T-helper 17 cell (primary cell): Measurements from ENCODE around the gene FBXO17. TPM values are rescaled to one million over a fixed set of nuclear protein-coding genes. Genes with fewer than 3 reads are reported as not detected.
A peak's percentile ranks its signal among the peaks of the same experiment; 100 is the strongest.

Experiments used
- ATAC-seq: fragments of 150-1000 bp; cut with Tn5 transposase; 2 replicates; pipeline ENCODE4 v1.10.0; 2021; ENCODE audit warnings: mild to moderate bottlenecking, moderate library complexity
- DNase-seq, 3 donors: peaks; one replicate each; pipeline versions ENCODE4 v3.0.0 to v3.0.0-alpha.2; 2020 to 2021
- H3K9me3 ChIP-seq: one replicate; pipeline ENCODE4 v1.7.0; 2013; ENCODE audit warnings: low read length, mild to moderate bottlenecking; ENCODE audit not compliant: control insufficient read depth, poor library complexity, severe bottlenecking
- H3K27ac Mint-ChIP-seq: one replicate; pipeline ENCODE4 v1.8.0; 2022; ENCODE audit warnings: mild to moderate bottlenecking, moderate library complexity, mixed read lengths
- H3K27me3 Mint-ChIP-seq: one replicate; pipeline ENCODE4 v1.8.0; 2022; ENCODE audit warnings: mixed read lengths
- H3K36me3 Mint-ChIP-seq: one replicate; pipeline ENCODE4 v1.8.0; 2022; ENCODE audit warnings: low read depth, mixed read lengths
- H3K4me1 Mint-ChIP-seq: one replicate; pipeline ENCODE4 v1.8.0; 2022; ENCODE audit warnings: mild to moderate bottlenecking, mixed read lengths
- H3K4me3 Mint-ChIP-seq: one replicate; pipeline ENCODE4 v1.8.0; 2022; ENCODE audit warnings: mild to moderate bottlenecking, moderate library complexity, mixed read lengths
- total RNA-seq, 4 donors: library from RNA in 2 of 4; stranded (reverse) in 2 of 4; gene quantifications; one replicate each; pipeline ENCODE4 v1.2.3 and lab custom pipeline; 2022 to 2026

Gene FBXO17
- total RNA-seq, 2 donors from 2014 or later, result 0.16 TPM; not detected in 1

- DNase-seq, result peak; percentile 94 to 99 (median 97)
- peak within 1 kb of the TSS; percentile 97 for H3K27ac Mint-ChIP-seq
- no peaks in the 10 kb centered on the region for H3K9me3 ChIP-seq
- peaks cover 10% of the 10 kb centered on the region for H3K36me3 Mint-ChIP-seq
- H3K4me3 Mint-ChIP-seq, result peak within 1 kb of the TSS; percentile 97
- ATAC-seq, result peak; percentile 89
- peaks cover 44% of the 10 kb centered on the region for H3K4me1 Mint-ChIP-seq
- no peaks in the 10 kb centered on the region for H3K27me3 Mint-ChIP-seq
These were observed 75.9 kb downstream of the FBXO17 start, which contains the start of the genes NFKBIB and SIRT2 for GRCh38 chr19:38899447-38900201. Gene NFKBIB (plus strand): TSS chr19:38899969. CDS start chr19:38900033, 64 bp downstream. Gene SIRT2 (minus strand): TSS chr19:38899618. CDS start chr19:38899521, 97 bp downstream.

- no peak for DNase-seq
- H3K27ac Mint-ChIP-seq, result peak overlapping the region; percentile 97
- H3K4me1 Mint-ChIP-seq, result peaks cover 38% of the 10 kb centered on the region
These were observed 76.6 kb downstream of the FBXO17 start for GRCh38 chr19:38898788-38899446.

DNA sequence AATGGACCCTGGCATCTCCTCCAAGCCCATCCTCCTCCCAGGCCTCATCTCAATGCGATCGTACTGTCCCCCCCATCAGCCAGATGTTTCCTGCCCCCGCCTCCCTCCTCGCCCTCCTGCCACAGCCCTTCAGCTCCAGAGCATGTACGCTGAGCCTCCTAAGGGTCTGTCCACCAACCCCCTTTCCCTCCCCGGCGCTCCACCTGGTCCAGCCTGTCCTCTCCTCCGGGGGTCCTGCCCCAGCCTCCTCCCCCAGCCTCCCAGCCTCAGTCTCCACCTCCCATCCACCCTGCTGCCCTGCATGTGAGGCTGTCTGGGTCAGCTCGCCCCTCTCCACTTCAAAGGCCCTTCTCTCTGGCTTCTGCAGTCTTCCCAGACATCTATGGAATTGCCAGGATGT, 80.6 kb downstream of the FBXO17 start:
- Mint-ChIP-seq H3K27me3 (no peaks in the 10 kb centered on the region), H3K36me3 (peaks cover 5% of the 10 kb centered on the region), H3K4me3 (no peak overlapping the region), H3K27ac (peak overlapping the region; percentile 11), H3K4me1 (peaks cover 21% of the 10 kb centered on the region)
- no peaks in the 10 kb centered on the region for H3K9me3 ChIP-seq
- ATAC-seq (no peak), DNase-seq (no peak)

More at GRCh38 chr19:38898788-38899446, 76.6 kb downstream of the FBXO17 start:
- ATAC-seq, result peak; percentile 7
- Mint-ChIP-seq H3K36me3 (peaks cover 7% of the 10 kb centered on the region), H3K4me3 (peak overlapping the region; percentile 97), H3K27me3 (no peaks in the 10 kb centered on the region)
- H3K9me3 ChIP-seq, result no peaks in the 10 kb centered on the region

DNA sequence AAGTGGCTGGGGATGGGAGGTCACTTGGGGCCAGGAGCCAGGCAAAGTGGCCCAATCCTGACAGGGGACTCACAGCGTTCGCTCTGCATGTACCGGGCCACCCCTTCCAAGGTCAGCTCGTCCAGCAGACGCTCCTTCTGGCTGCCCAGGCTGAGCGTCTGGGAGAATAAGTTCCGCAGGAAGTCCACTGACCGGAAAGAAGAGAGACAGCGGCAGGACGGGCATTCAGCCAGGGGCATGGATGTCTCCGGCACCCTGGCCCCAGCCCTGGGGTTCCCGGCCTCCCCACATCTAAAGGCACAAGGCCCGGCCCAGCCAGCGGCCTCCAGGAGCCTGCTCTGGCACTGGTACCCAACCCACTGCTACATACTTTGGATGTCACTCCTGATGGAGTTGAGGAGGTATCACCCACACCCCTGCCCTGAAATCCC, 82.2 kb downstream of the FBXO17 start:
- DNase-seq (no peak), ATAC-seq (no peak)
- Mint-ChIP-seq H3K4me1 (peaks cover 9% of the 10 kb centered on the region), H3K36me3 (peaks cover 2% of the 10 kb centered on the region), H3K4me3 (no peak overlapping the region), H3K27ac (no peak overlapping the region), H3K27me3 (no peaks in the 10 kb centered on the region)
- no peaks in the 10 kb centered on the region for H3K9me3 ChIP-seq

DNA sequence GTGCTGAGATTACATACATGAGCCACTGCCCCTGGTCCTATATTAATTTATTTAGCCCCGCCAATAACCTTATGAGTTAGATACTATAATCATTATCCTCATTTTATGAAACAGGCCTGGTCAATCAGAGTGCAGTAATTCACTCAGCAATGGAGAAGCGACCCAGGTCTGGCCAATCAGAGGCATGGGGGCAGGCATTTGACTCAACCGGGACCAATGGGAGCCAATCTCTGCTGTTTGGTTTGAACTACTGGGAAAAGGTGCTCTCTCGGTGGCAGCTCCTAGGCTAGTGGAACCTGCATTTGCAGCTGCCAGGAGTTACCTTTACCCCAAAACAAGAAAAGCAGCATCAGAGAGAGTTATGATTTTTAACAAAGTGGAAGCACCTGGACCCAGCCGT, 82.7 kb downstream of the FBXO17 start:
- H3K4me3 Mint-ChIP-seq, result no peak overlapping the region
- peaks cover 7% of the 10 kb centered on the region for H3K4me1 Mint-ChIP-seq
- H3K27ac Mint-ChIP-seq, result no peak overlapping the region
- H3K27me3 Mint-ChIP-seq, result no peaks in the 10 kb centered on the region
- no peak for ATAC-seq
- no peaks in the 10 kb centered on the region for H3K9me3 ChIP-seq
- peaks cover 2% of the 10 kb centered on the region for H3K36me3 Mint-ChIP-seq
- DNase-seq, result no peak

DNA sequence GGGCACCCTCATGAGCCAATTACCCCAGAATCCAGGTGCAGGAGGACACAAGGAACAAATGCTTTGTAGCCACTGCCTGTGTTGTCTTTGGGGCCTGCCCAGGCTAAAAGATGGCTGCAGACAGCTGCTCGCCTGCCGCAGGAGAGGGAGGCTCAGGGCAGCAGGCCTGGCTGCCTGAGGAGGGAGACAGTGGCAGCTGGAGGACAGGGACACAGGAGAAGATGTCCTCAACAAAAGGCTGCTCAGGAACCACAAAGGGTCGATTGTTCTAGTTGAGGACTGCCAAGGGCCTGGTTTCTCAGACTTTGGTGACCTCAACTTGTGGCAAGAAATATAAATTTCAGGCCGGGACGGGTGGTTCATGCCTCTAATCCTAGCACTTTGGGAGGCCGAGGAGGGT, 83.8 kb downstream of the FBXO17 start:
- Mint-ChIP-seq H3K27ac (peak overlapping the region; percentile 2), H3K4me1 (peaks cover 4% of the 10 kb centered on the region), H3K36me3 (no peaks in the 10 kb centered on the region), H3K27me3 (no peaks in the 10 kb centered on the region), H3K4me3 (no peak overlapping the region)
- ATAC-seq (no peak), DNase-seq (no peak)
- no peaks in the 10 kb centered on the region for H3K9me3 ChIP-seq

Other genes starting within 250 kb of the FBXO17 start
- 1 to 10 TPM; 6.8 to 9.0 TPM for gene CAPN12, start 231.3 kb downstream of the FBXO17 start, total RNA-seq
- not detected for gene LGALS7, start 202.2 kb downstream of the FBXO17 start, total RNA-seq
- not detected for gene LGALS7B, start 186.5 kb downstream of the FBXO17 start, total RNA-seq
- gene LGALS4, start 162.8 kb downstream of the FBXO17 start, total RNA-seq, result 1 to 10 TPM; 1.7 to 2.4 TPM
- gene ECH1, start 143.9 kb downstream of the FBXO17 start, total RNA-seq, result 10 to 100 TPM; 75.5 to 95.8 TPM
- 100 to 1,000 TPM; 477 to 480 TPM for gene HNRNPL, start 125.8 kb downstream of the FBXO17 start, total RNA-seq
- 10 to 100 TPM; 46.0 to 50.6 TPM for gene RINL, start 97.5 kb downstream of the FBXO17 start, total RNA-seq
- 10 to 100 TPM; 68.7 to 68.9 TPM for gene SIRT2, start 76.1 kb downstream of the FBXO17 start, total RNA-seq
- gene NFKBIB, start 75.8 kb downstream of the FBXO17 start, total RNA-seq, result 10 to 100 TPM; 49.3 to 63.8 TPM
- gene CCER2, start 63.6 kb downstream of the FBXO17 start, total RNA-seq, result 1 to 10 TPM in 1 of 2 donors, not detected in 1; 1.3 TPM
- gene SARS2, start 45.0 kb downstream of the FBXO17 start, total RNA-seq, result 10 to 100 TPM; 18.6 to 19.5 TPM
- gene MRPS12, start 44.8 kb downstream of the FBXO17 start, total RNA-seq, result 10 to 100 TPM; 18.9 to 22.0 TPM
- gene FBXO27, start 56.8 kb upstream of the FBXO17 start, total RNA-seq, result 1 to 10 TPM in 1 of 2 donors, under 1 TPM in 1; 0.40 to 1.6 TPM
- not detected for gene ACP7, start 108.6 kb upstream of the FBXO17 start, total RNA-seq
- 1 to 10 TPM; 9.6 to 9.7 TPM for gene PAK4, start 150.0 kb upstream of the FBXO17 start, total RNA-seq
- gene NCCRP1, start 221.2 kb upstream of the FBXO17 start, total RNA-seq, result not detected
- gene SYCN, start 228.5 kb upstream of the FBXO17 start, total RNA-seq, result not detected